HG02885 (cell line): ENCODE results near the gene SORCS3.

Experiments used
- ATAC-seq: cut with Tn5 transposase; IDR thresholded peaks from one replicate; pipeline ENCODE4 v1.9.1; 2021; ENCODE audit warnings: mild to moderate bottlenecking; ENCODE audit not compliant: unreplicated experiment, poor library complexity

SORCS3 gene

DNA sequence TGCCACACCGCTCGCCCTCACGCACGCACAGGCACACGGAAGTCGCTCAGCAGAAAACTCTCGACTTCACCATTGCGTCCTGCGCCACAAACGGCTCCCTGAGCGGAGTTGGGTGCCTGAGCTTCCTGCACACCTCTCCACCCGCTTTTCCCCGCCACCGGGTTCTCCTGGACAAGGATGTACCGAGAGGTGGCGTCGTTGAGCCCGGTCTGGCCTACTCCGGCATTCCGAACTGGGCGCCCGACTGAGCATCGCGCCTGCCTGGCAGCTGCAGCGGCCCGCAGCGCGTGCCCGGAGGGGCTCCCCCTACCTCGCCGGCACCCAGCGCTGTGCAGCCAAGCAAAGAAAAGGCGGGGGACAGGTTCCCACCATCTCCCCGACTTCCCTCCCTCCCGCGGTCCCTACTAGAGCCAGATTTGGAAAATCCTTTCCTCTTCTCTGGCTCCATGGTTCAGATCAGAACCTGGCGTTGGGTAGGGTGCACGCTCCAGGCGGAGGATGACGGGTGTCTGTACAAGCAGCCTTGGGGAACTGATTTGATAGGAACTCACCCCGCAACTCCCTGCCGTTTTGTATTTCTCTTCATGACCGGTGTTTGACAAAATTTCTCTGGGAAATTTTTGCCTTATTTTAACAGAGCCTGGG lies 1.7 kb downstream of the SORCS3 start:
- no peak for ATAC-seq

DNA sequence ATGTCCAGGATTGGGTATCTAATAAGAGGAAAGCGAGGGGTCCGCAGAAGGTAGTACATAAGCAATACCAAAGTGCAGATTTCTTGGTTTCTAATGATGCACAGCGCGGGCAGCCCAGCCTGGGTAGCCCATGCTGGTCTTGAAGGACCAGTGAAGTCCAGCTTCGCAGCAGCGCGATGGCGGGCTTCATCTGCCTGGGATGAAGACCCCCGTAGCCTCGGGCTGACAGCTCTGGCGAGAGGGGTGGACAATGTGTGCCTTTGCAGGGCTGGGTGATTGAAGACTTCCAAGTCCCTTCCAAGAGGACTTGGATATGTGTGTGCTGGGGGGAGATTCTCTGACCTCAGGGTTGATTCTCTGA lies 2.2 kb downstream of the SORCS3 start:
- no peak for ATAC-seq

GRCh38 chr10:104646146-104646545 lies 5.1 kb downstream of the SORCS3 start:
- no peak for ATAC-seq

DNA sequence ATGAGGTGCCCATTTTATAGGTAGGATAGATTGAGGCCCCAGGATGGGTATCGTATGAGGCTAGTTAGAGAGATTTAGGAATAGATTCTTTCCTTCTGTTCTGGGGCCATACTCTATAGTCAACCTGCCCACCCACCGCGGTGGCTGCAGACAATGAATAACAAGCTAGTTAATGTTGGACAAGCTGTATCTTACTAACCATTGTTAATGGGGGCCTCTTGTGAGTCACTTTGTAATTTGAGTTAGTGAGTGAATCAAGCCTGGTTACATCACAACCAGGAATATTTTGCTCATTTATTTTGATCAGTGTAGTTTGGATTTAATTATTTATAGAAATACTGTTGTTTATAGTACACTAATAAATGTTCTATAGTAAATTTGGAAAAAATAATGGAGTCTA lies 7.3 kb downstream of the SORCS3 start:
- ATAC-seq, result no peak

GRCh38 chr10:104650072-104650471 lies 9.0 kb downstream of the SORCS3 start:
- no peak for ATAC-seq

- ATAC-seq, result no peak
Measured at GRCh38 chr10:104650635-104651331, 9.7 kb downstream of the SORCS3 start.

- no peak for ATAC-seq
Measured at GRCh38 chr10:104657036-104657435, 15.9 kb downstream of the SORCS3 start.

GRCh38 chr10:104657457-104657856 lies 16.4 kb downstream of the SORCS3 start:
- no peak for ATAC-seq

DNA sequence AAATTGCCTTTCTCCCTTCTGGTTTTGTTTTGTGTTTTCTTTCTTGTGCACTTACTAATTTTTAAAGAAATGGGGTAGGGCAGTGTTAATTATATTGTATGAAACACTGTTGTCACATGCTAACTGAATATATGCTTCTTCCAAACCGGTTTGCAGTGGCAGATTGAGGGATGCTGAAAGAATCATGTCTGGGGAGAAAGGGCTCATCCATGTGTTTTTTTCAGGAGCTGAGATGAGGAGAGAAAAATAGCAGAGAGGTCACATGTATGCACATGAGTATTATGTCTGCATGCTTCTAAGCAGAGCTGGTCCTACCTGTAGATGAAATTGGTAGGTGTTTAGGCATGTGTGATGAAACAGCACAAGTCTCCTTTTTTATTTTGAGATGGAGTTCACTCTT lies 17.0 kb downstream of the SORCS3 start:
- no peak for ATAC-seq

DNA sequence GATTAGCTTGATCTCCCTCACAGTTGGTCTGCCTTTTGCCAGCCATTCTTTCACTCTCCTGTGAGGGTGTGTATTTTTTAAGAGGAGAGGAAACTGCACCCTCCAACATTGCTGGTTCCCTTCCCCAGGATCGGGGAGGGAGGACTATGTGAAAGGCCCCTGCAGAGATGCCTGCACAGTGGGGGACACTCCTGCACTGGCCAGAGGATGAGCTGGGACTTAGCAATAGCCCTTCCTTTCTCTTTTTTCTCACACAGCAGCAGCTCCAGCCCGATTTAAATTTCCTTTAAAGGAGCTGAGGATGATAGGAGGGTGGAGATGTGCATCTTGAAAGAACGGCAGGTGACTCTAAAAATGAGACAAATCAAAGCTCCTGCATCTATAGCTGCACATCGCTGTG lies 18.7 kb downstream of the SORCS3 start:
- no peak for ATAC-seq

- no peak for ATAC-seq
Measured at GRCh38 chr10:104663076-104663475, 22.0 kb downstream of the SORCS3 start.

DNA sequence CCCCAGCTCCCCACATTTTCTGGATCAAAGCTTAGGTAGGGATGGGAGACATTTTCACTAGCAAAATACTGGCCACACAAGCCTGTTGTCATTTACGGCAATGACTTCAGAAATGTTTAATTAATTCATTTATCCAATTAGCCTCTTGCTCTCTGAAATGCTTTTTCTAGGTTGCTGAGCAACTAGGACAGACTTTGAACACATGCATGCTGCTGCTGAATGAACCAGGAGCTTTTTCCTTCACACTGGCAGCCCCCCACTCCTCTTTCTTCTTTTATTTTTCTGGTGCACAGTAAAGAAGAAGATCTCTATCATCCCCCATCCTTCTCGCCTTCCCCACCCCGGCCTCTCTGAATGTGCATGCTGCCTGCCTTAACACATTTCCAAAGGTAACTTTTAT lies 22.5 kb downstream of the SORCS3 start:
- no peak for ATAC-seq

DNA sequence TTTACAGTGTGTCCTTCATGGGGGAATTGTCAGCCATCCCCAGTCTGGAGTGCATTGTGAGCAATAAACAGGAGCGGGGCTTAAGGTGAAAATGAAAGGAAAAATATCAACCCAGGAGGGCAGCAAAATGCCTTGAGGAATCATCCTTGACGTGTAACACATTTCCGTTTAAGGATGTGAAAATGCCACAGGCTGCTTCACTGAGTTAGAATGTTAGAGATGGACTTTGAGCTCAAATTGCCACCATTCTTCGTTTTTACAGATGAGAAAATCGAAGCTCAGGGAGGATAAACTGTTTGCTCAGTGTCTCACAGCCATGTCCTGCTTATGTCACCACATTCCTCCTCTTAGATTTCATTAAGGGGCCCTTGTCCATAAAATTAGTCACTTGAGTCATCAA lies 23.1 kb downstream of the SORCS3 start:
- ATAC-seq, result no peak

DNA sequence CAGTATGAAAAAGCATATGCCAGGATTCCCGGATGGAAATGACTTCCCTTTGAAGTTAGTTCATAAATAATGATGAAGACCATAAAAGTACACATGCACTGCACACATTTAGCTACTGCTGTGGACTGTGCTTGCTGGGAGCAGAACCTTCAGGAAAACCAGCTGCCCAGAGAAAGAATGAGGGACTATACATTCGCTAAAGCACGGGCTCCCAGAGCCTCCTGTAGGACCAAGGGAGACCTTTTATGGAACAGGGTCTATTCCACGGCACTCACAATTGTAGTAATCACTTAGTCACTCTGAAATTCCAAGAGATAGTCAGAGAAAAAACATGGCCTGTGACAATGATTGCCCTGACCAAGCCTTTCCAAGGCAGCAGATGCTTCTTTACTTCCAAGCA lies 24.1 kb downstream of the SORCS3 start:
- ATAC-seq, result no peak

GRCh38 chr10:104666106-104666505 lies 25.0 kb downstream of the SORCS3 start:
- no peak for ATAC-seq

- ATAC-seq, result no peak
Measured at GRCh38 chr10:104676874-104677273, 35.8 kb downstream of the SORCS3 start.

DNA sequence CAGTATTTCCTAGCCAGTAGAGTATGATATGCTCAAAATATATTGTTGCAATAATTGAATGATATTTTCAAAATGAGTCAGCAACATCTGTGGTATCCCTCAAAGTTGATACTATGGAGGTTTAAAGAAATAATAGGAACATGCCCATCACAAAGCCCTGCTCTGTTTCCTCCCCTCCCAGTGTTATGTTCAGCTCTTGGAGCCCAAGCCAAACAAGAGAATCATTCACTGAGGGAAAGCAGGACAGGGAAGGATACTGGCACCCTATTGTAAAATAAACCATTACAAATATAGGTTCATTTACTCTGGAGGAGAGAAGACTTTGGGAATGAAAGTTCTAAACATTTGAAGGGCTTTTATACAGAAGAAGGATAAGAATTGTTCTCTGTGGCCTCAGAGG lies 37.6 kb downstream of the SORCS3 start:
- no peak for ATAC-seq

DNA sequence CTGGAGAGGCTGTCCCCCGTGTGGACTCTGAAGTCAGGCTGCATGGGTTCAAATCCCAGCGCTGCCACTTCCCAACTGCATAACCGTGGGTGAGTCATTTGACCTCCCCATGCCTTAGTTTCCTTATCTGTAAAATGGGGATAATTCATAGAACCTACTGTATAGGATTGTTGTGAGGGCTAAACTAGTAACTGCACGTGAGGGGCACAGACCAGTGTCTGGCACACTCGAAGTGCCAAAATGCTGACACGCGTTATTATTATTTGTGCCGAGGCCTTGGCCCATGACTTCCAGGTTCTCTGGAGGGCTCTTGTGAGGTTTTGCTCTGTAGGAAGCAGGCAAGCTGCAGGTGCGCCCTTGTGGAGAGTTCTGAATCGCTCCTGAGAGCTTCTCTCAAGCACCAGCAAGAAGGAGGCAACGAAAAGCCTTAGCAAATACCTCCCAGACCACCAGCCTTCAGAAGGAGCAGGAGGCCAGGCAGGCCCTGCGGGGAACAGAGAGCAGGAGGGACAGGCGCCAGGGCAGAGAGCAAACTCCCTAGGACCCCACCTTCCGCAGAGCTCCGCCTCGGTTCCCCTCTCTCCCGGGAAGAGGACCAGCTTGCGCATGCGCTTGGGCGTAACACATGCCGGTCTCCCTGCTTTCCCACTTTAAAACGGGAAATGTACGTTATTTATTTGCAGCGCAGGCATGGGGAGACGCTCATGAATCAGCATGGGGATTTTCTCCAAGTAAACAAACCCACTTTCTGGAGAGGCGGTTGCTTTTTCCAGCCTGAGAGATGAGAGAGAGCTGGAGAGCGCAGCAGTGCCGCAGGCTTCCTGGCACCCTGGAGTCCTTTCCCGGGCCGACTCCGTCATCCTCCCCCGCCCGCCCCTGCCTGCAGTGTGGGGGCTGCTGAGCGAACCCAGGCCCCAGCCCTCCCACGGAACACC lies 39.6 kb downstream of the SORCS3 start:
- ATAC-seq, result no peak

DNA sequence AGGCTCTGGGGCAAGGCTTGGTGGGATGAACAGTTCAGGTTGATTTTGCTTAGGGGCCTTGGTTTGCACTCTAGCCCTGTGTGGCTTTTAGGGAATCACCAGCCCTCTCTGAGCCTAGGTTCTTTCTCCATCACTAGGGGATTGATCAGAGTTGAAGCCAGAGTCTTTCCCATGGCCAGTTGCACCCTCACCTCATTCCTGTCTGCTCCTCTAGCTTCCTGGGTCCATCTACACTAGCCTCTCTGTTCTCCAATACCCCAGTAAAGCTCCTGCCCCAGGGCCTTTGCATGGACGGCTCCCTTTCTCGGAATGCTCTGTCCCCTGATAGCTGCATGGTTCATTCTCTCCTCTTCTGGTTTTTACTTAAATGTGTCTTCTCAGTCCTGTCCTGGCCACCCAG lies 40.4 kb downstream of the SORCS3 start:
- ATAC-seq, result no peak

- ATAC-seq, result no peak
Measured at GRCh38 chr10:104683567-104683966, 42.5 kb downstream of the SORCS3 start.

DNA sequence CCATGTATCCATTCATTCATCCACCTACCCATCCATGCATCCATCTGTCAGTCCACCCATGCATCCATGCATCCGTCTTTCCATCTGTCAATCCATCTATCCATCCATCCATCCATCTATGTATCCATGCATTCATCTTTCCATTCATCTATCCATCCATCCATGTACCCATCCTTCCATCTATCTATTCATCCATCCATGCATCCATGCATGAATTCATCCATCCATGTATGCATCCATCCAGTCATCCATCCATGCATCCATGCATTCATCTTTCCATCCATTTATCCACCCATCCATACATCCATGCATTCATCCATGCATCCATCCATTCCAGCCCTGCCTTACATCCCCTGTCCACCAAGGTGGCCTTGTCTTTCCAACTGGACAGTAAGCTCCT lies 45.7 kb downstream of the SORCS3 start:
- ATAC-seq, result no peak
